Measurements from ENCODE around the gene TOLLIP.
"Not testable (repeated sequence)": the region's sequence is repeated elsewhere in the genome, so short reads cannot be mapped to it uniquely, and the experiment has no call there.

Gene TOLLIP

GRCh38 chr11:1348796-1349326 lies 39.4 kb upstream of the TOLLIP start:
- DNase-seq (ENCODE audit: low spot score) = no peak
- TF ChIP-seq CTCF (IDR thresholded peaks at IDR 0.05; ENCODE audit: extremely low read depth, insufficient read depth, missing control alignments) = no peak
- in situ Hi-C loops (cut with MboI; ENCODE audit: low pct_unique_long_range_greater_than_20kb, low sequenced_read_pairs, unreplicated experiment) = no loop called here

- in situ Hi-C loops (cut with MboI; ENCODE audit: low pct_unique_long_range_greater_than_20kb, low sequenced_read_pairs, unreplicated experiment) = no loop called here
- DNase-seq (ENCODE audit: low spot score) = no peak
- no peak for TF ChIP-seq CTCF (IDR thresholded peaks at IDR 0.05; ENCODE audit: extremely low read depth, insufficient read depth, missing control alignments)
Measured at GRCh38 chr11:1348146-1348795, 38.8 kb upstream of the TOLLIP start.

- DNase-seq (ENCODE audit: low spot score); in situ Hi-C loops (cut with MboI; ENCODE audit: low pct_unique_long_range_greater_than_20kb, low sequenced_read_pairs, unreplicated experiment): not testable (repeated sequence)
Measured at GRCh38 chr11:1347411-1347999, 38.1 kb upstream of the TOLLIP start.

- no peak for DNase-seq (ENCODE audit: low spot score)
- no peak for TF ChIP-seq CTCF (IDR thresholded peaks at IDR 0.05; ENCODE audit: extremely low read depth, insufficient read depth, missing control alignments)
- in situ Hi-C loops (cut with MboI; ENCODE audit: low pct_unique_long_range_greater_than_20kb, low sequenced_read_pairs, unreplicated experiment) = no loop called here
Measured at GRCh38 chr11:1346669-1347390, 37.4 kb upstream of the TOLLIP start.

GRCh38 chr11:1345737-1346513 lies 36.5 kb upstream of the TOLLIP start:
- in situ Hi-C loops (cut with MboI; ENCODE audit: low pct_unique_long_range_greater_than_20kb, low sequenced_read_pairs, unreplicated experiment) = no loop called here
- no peak for DNase-seq (ENCODE audit: low spot score)
- no peak for TF ChIP-seq CTCF (IDR thresholded peaks at IDR 0.05; ENCODE audit: extremely low read depth, insufficient read depth, missing control alignments)

GRCh38 chr11:1344056-1344635 lies 34.7 kb upstream of the TOLLIP start:
- in situ Hi-C loops (cut with MboI; ENCODE audit: low pct_unique_long_range_greater_than_20kb, low sequenced_read_pairs, unreplicated experiment) = no loop called here
- DNase-seq (ENCODE audit: low spot score) = no peak
- no peak for TF ChIP-seq CTCF (IDR thresholded peaks at IDR 0.05; ENCODE audit: extremely low read depth, insufficient read depth, missing control alignments)

Data from GM13977 (cell line).